Measurements from ENCODE around the gene S100B. TPM values are rescaled to one million over a fixed set of nuclear protein-coding genes. Genes with fewer than 3 reads are reported as not detected.

S100B gene
- total and polyA plus RNA-seq, 9 of the 15 experiments (the other 6 are each of a cell fraction or from before 2014, with no cell fraction given), result not detected

- TF ChIP-seq VEZF1 (CRISPR knock-in tag; IDR thresholded peaks at IDR 0.05) (no peak), FOXO4 (CRISPR knock-in tag; IDR thresholded peaks at IDR 0.05) (no peak), TCF7L2 (IDR thresholded peaks at IDR 0.05; ENCODE audit: low read depth, low read length) (no peak), PHB (CRISPR knock-in tag; IDR thresholded peaks at IDR 0.05) (no peak), HNRNPK (IDR thresholded peaks at IDR 0.05; ENCODE audit: low read depth, low read length, poor library complexity, severe bottlenecking) (no peak), CHAMP1 (IDR thresholded peaks at IDR 0.05) (peak; percentile 79; the same call in 1 of the 2 replicates), RFX7 (CRISPR knock-in tag; IDR thresholded peaks at IDR 0.05) (no peak), CEBPG (CRISPR knock-in tag; IDR thresholded peaks at IDR 0.05) (no peak), CEBPG (tag; conservative IDR thresholded peaks at IDR 0.05 in 1 of 2, IDR thresholded peaks at IDR 0.05 in 1 of 2) (no peak), RBM25 (IDR thresholded peaks at IDR 0.05; ENCODE audit: low read depth, low read length, severe bottlenecking) (peak; percentile 22), BRF1 (IDR thresholded peaks at IDR 0.05; ENCODE audit: borderline replicate concordance, extremely low read depth, insufficient read length) (no peak), ZNF146 (CRISPR knock-in tag; IDR thresholded peaks at IDR 0.05; ENCODE audit: unreplicated experiment) (no peak), ZBTB33 (CRISPR knock-in tag; IDR thresholded peaks at IDR 0.05) (peak; percentile 87), CBFA2T2 (conservative IDR thresholded peaks at IDR 0.05) (peak; percentile 56), ETV1 (tag; conservative IDR thresholded peaks at IDR 0.05; ENCODE audit: low read depth) (no peak), BMI1 (IDR thresholded peaks at IDR 0.05; ENCODE audit: low read length) (no peak), HMG20A (CRISPR knock-in tag; conservative IDR thresholded peaks at IDR 0.05) (no peak), C11orf30 (IDR thresholded peaks at IDR 0.05; ENCODE audit: low read depth) (no peak), TAF15 (IDR thresholded peaks at IDR 0.05; ENCODE audit: low read depth, low read length) (no peak), HOXB6 (CRISPR knock-in tag; IDR thresholded peaks at IDR 0.05; ENCODE audit: borderline replicate concordance) (no peak), RAD51 (IDR thresholded peaks at IDR 0.05; ENCODE audit: borderline replicate concordance, low read depth) (peak; percentile 89), CBFB (CRISPR knock-in tag; IDR thresholded peaks at IDR 0.05) (no peak), TFAM (CRISPR knock-in tag; conservative IDR thresholded peaks at IDR 0.05) (no peak)
These were observed 7.0 kb downstream of the S100B start (continued) for GRCh38 chr21:46597896-46598343.

Data from K562 (cell line).